Measurements from ENCODE around the gene ADARB1. TPM values are rescaled to one million over a fixed set of nuclear protein-coding genes. Genes with fewer than 3 reads are reported as not detected.

The ADARB1 gene
- total and polyA plus RNA-seq, 2 experiments from 2014 or later = 4.8 to 14.8 TPM

DNA sequence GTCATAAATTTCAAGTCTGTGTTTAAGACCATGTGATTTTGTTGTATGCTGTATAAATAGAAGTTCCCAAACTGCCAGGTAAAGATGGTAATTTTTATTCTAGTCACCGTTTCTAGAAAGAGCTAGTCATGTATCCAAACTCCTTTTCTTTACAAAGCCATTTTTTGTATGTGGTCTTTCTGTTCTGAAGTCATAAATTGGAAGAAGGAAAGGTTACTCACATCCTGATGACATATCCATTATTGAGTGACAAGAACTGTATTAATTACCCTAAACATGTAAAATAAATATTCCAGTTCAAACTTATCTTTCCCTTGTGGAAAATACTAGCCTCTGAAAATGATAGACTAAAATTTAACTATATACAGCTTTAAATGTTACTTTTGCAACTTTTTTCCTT is 108.6 kb downstream of the ADARB1 start (continued):
- no peak for TF ChIP-seq EZH2 (IDR thresholded peaks at IDR 0.05; ENCODE audit: low read depth, unreplicated experiment)

- ATAC-seq (no peak), DNase-seq (ENCODE audit: low spot score) (no peak)
- peaks cover 8% of the 10 kb centered on the region; the same call in 1 of the 2 replicates for H3K36me3 ChIP-seq (ENCODE audit: insufficient read depth)
- H3F3A ChIP-seq (replicated peaks; ENCODE audit: low read depth) = no peaks in the 10 kb centered on the region
- H3K27ac ChIP-seq (ENCODE audit: low read depth) = no peak overlapping the region
- H3K4me1 ChIP-seq (ENCODE audit: insufficient read depth) = no peaks in the 10 kb centered on the region
- peaks cover 23% of the 10 kb centered on the region for H3K9me3 Mint-ChIP-seq
- no peak overlapping the region for H3K27ac Mint-ChIP-seq
- H3K79me2 ChIP-seq (replicated peaks; ENCODE audit: insufficient read depth) = no peaks in the 10 kb centered on the region
- H3K4me1 Mint-ChIP-seq = peaks cover 2% of the 10 kb centered on the region; the same call in 2 of the 3 replicates
- no peaks in the 10 kb centered on the region for H3K9me2 ChIP-seq (ENCODE audit: insufficient read depth)
- H3K4me3 ChIP-seq = no peak overlapping the region
- H3K36me3 Mint-ChIP-seq (ENCODE audit: low read depth) = peaks cover 35% of the 10 kb centered on the region
- TF ChIP-seq ETS1 (IDR thresholded peaks at IDR 0.05) (no peak), EZH2 (IDR thresholded peaks at IDR 0.05; ENCODE audit: low read depth, unreplicated experiment) (no peak), JUNB (IDR thresholded peaks at IDR 0.05; ENCODE audit: unreplicated experiment) (no peak), ZNF331 (CRISPR knock-in tag; IDR thresholded peaks at IDR 0.05; ENCODE audit: low read depth) (no peak), NANOG (IDR thresholded peaks at IDR 0.05; ENCODE audit: borderline replicate concordance) (no peak)
- H3K27me3 Mint-ChIP-seq (ENCODE audit: insufficient read depth, low read depth, poor library complexity) = peaks cover 2% of the 10 kb centered on the region
- H3K4me2 ChIP-seq = no peak overlapping the region
- H2AFZ ChIP-seq = no peak overlapping the region
- H4K20me1 ChIP-seq (replicated peaks; ENCODE audit: insufficient read depth) = no peaks in the 10 kb centered on the region
- H3K27me3 ChIP-seq (ENCODE audit: insufficient read depth) = no peaks in the 10 kb centered on the region
- no peak overlapping the region for H3K4me3 Mint-ChIP-seq
These were observed 109.5 kb downstream of the ADARB1 start for GRCh38 chr21:45183852-45184251.

- Histone ChIP-seq H3K9me2 (ENCODE audit: insufficient read depth) (no peaks in the 10 kb centered on the region), H3K4me2 (no peak overlapping the region), H4K20me1 (replicated peaks; ENCODE audit: insufficient read depth) (no peaks in the 10 kb centered on the region), H3K36me3 (ENCODE audit: insufficient read depth) (peaks cover 8% of the 10 kb centered on the region; the same call in 1 of the 2 replicates), H2AFZ (no peak overlapping the region), H3K27ac (ENCODE audit: low read depth) (no peak overlapping the region), H3K4me3 (no peak overlapping the region), H3F3A (replicated peaks; ENCODE audit: low read depth) (no peaks in the 10 kb centered on the region), H3K27me3 (ENCODE audit: insufficient read depth) (no peaks in the 10 kb centered on the region), H3K4me1 (ENCODE audit: insufficient read depth) (no peaks in the 10 kb centered on the region), H3K79me2 (replicated peaks; ENCODE audit: insufficient read depth) (no peaks in the 10 kb centered on the region)
- Mint-ChIP-seq H3K36me3 (ENCODE audit: low read depth) (peaks cover 44% of the 10 kb centered on the region), H3K27ac (no peak overlapping the region), H3K4me3 (no peak overlapping the region), H3K27me3 (ENCODE audit: insufficient read depth, low read depth, poor library complexity) (peaks cover 2% of the 10 kb centered on the region), H3K4me1 (peaks cover 2% of the 10 kb centered on the region; the same call in 1 of the 3 replicates), H3K9me3 (peaks cover 26% of the 10 kb centered on the region)
- DNase-seq (ENCODE audit: low spot score) = no peak
- ATAC-seq = no peak
- TF ChIP-seq, protein P1, sequence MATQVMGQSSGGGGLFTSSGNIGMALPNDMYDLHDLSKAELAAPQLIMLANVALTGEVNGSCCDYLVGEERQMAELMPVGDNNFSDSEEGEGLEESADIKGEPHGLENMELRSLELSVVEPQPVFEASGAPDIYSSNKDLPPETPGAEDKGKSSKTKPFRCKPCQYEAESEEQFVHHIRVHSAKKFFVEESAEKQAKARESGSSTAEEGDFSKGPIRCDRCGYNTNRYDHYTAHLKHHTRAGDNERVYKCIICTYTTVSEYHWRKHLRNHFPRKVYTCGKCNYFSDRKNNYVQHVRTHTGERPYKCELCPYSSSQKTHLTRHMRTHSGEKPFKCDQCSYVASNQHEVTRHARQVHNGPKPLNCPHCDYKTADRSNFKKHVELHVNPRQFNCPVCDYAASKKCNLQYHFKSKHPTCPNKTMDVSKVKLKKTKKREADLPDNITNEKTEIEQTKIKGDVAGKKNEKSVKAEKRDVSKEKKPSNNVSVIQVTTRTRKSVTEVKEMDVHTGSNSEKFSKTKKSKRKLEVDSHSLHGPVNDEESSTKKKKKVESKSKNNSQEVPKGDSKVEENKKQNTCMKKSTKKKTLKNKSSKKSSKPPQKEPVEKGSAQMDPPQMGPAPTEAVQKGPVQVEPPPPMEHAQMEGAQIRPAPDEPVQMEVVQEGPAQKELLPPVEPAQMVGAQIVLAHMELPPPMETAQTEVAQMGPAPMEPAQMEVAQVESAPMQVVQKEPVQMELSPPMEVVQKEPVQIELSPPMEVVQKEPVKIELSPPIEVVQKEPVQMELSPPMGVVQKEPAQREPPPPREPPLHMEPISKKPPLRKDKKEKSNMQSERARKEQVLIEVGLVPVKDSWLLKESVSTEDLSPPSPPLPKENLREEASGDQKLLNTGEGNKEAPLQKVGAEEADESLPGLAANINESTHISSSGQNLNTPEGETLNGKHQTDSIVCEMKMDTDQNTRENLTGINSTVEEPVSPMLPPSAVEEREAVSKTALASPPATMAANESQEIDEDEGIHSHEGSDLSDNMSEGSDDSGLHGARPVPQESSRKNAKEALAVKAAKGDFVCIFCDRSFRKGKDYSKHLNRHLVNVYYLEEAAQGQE (IDR thresholded peaks at IDR 0.05; ENCODE audit: unreplicated experiment) = no peak
- TF ChIP-seq ETS1 (IDR thresholded peaks at IDR 0.05) (no peak), NANOG (IDR thresholded peaks at IDR 0.05; ENCODE audit: borderline replicate concordance) (no peak), EZH2 (IDR thresholded peaks at IDR 0.05; ENCODE audit: low read depth, unreplicated experiment) (no peak), CTCF (conservative IDR thresholded peaks at IDR 0.05; ENCODE audit: low read depth in 2 of 2) (no peak), CREB1 (CRISPR knock-in tag; IDR thresholded peaks at IDR 0.05; ENCODE audit: low read depth) (no peak), STAT1 (IDR thresholded peaks at IDR 0.05; ENCODE audit: unreplicated experiment) (no peak), ZNF114 (CRISPR knock-in tag; IDR thresholded peaks at IDR 0.05) (no peak), POLR2AphosphoS5 (IDR thresholded peaks at IDR 0.05; ENCODE audit: low read depth) (no peak), JUNB (IDR thresholded peaks at IDR 0.05; ENCODE audit: unreplicated experiment) (no peak), ZNF331 (CRISPR knock-in tag; IDR thresholded peaks at IDR 0.05; ENCODE audit: low read depth) (no peak)
These were observed 110.5 kb downstream of the ADARB1 start for GRCh38 chr21:45184869-45185268.
